HepG2 (cell line): ENCODE data around the gene RNF5. TPM values are rescaled to one million over a fixed set of nuclear protein-coding genes. Genes with fewer than 3 reads are reported as not detected.
A peak's percentile ranks its signal among the peaks of the same experiment; 100 is the strongest.

ENCODE experiments used
- ARHGAP35 ChIP-seq: sonication (generic); formaldehyde crosslinking; IDR thresholded peaks from 2 replicates; pipeline ENCODE4 v1.9.0; 2022; ENCODE audit warnings: mild to moderate bottlenecking, inconsistent platforms, moderate library complexity, missing genetic modification reagents, borderline replicate concordance
- FOXA3 ChIP-seq: IDR thresholded peaks from 2 replicates; pipeline ENCODE4 v1.6.1; 2016; ENCODE audit warnings: missing genetic modification reagents, missing compliant biosample characterization
- GATA4 ChIP-seq: sonication (generic); IDR thresholded peaks from 2 replicates; pipeline ENCODE4 v1.6.1; 2016; ENCODE audit warnings: antibody characterized with exemption, low read depth, borderline replicate concordance
- HOXA3 ChIP-seq: sonication (generic); formaldehyde crosslinking; IDR thresholded peaks from 2 replicates; pipeline ENCODE4 v1.5.0; 2020; ENCODE audit warnings: missing genetic modification reagents
- KAT7 ChIP-seq: IDR thresholded peaks from 2 replicates; pipeline ENCODE4 v1.6.1; 2018; ENCODE audit warnings: borderline replicate concordance, missing compliant biosample characterization
- KDM1A ChIP-seq: IDR thresholded peaks from 2 replicates; pipeline ENCODE4 v1.6.1; 2016; ENCODE audit warnings: missing compliant biosample characterization
- KDM2A ChIP-seq: sonication (generic); formaldehyde crosslinking; IDR thresholded peaks from 2 replicates; pipeline ENCODE4 v1.4.0; 2020; ENCODE audit warnings: low read depth, missing genetic modification reagents, borderline replicate concordance
- PAWR ChIP-seq: sonication (generic); formaldehyde crosslinking; IDR thresholded peaks from 2 replicates; pipeline ENCODE4 v1.4.0; 2020; ENCODE audit warnings: missing genetic modification reagents, mild to moderate bottlenecking, borderline replicate concordance
- POLR2G ChIP-seq: fragments of 200-400 bp; formaldehyde crosslinking; IDR thresholded peaks from 2 replicates; pipeline ENCODE4 v1.6.1; 2018; ENCODE audit warnings: mild to moderate bottlenecking, low read depth, low read length, moderate library complexity
- PPARG ChIP-seq: conservative IDR thresholded peaks from 2 replicates; pipeline ENCODE4 v1.6.1; 2016; ENCODE audit warnings: missing biosample characterization, missing genetic modification reagents
- SIX4 ChIP-seq: sonication (generic); formaldehyde crosslinking; IDR thresholded peaks from 2 replicates; pipeline ENCODE4 v1.4.0; 2020; ENCODE audit warnings: missing genetic modification reagents
- TAF1 ChIP-seq: sonication (generic); formaldehyde crosslinking; IDR thresholded peaks from 2 replicates; pipeline ENCODE4 v1.4.0; 2020; ENCODE audit warnings: missing genetic modification reagents
- TEAD3 ChIP-seq: optimal IDR thresholded peaks from 2 replicates; pipeline ENCODE3; 2016; ENCODE audit warnings: borderline replicate concordance
- XRCC5 ChIP-seq: fragments of 200-400 bp; formaldehyde crosslinking; optimal IDR thresholded peaks from 2 replicates; pipeline ENCODE3; 2017; ENCODE audit warnings: mild to moderate bottlenecking, low read length
- ZEB1 ChIP-seq: IDR thresholded peaks from 2 replicates; pipeline ENCODE4 v1.6.1; 2012; ENCODE audit warnings: mild to moderate bottlenecking, low read depth, inconsistent platforms; ENCODE audit not compliant: insufficient replicate concordance
- ZFP82 ChIP-seq: sonication (generic); formaldehyde crosslinking; IDR thresholded peaks from 2 replicates; pipeline ENCODE4 v1.5.1; 2020; ENCODE audit warnings: mild to moderate bottlenecking, missing genetic modification reagents, borderline replicate concordance
- ZNF138 ChIP-seq: sonication (generic); formaldehyde crosslinking; IDR thresholded peaks from 2 replicates; pipeline ENCODE4 v1.5.0; 2020; ENCODE audit warnings: mild to moderate bottlenecking, low read depth, missing genetic modification reagents
- ZNF510 ChIP-seq: sonication (generic); formaldehyde crosslinking; IDR thresholded peaks from 2 replicates; pipeline ENCODE4 v1.4.0; 2020; ENCODE audit warnings: low read depth, mild to moderate bottlenecking, missing genetic modification reagents
- ZNF552 ChIP-seq: sonication (generic); formaldehyde crosslinking; IDR thresholded peaks from 2 replicates; pipeline ENCODE4 v1.9.0; 2022; ENCODE audit warnings: missing genetic modification reagents, mild to moderate bottlenecking, borderline replicate concordance
- ZNF616 ChIP-seq: sonication (generic); formaldehyde crosslinking; IDR thresholded peaks from 2 replicates; pipeline ENCODE4 v1.5.0; 2020; ENCODE audit warnings: low read depth, mild to moderate bottlenecking, missing genetic modification reagents
- ZNF672 ChIP-seq: sonication (generic); formaldehyde crosslinking; IDR thresholded peaks from 2 replicates; pipeline ENCODE4 v1.8.1; 2022; ENCODE audit warnings: missing genetic modification reagents
- ZNF737 ChIP-seq: sonication (generic); formaldehyde crosslinking; IDR thresholded peaks from 2 replicates; pipeline ENCODE4 v1.5.0; 2020; ENCODE audit warnings: missing genetic modification reagents, mild to moderate bottlenecking, borderline replicate concordance
- polyA plus RNA-seq, 8 experiments: library from polyadenylated mRNA; depleted of rRNA in 3 of 8; stranded (reverse) in 7 of 8; unstranded in 1 of 8; fragments of >200 nt; fragmentation: Illumina TruSeq in 4 of 8; extraction: Trizol in 4 of 8; gene quantifications; 2 replicates each; pipeline versions ENCODE4 v1.2.1 to v1.2.3, GENCODE V29; 2011 to 2016; ENCODE audit warnings: low read depth in 4 of 8, missing spikeins in 1 of 8, mixed read lengths in 1 of 8; ENCODE audit not compliant: insufficient read depth in 1 of 8
- total RNA-seq, 5 experiments: library from RNA; depleted of rRNA; stranded (reverse); fragments of >200 nt; fragmentation: Illumina TruSeq; extraction: Trizol; gene quantifications; 2 replicates each; pipeline ENCODE4 v1.2.3, GENCODE V29; 2016; ENCODE audit warnings: low read depth in 1 of 5
- TF ChIP-seq, protein P1 (sequence below): sonication (generic); formaldehyde crosslinking; IDR thresholded peaks from 2 replicates; pipeline ENCODE4 v1.8.0; 2022; ENCODE audit warnings: missing genetic modification reagents, mild to moderate bottlenecking, borderline replicate concordance
- TF ChIP-seq, protein P2 (sequence below): sonication (generic); formaldehyde crosslinking; IDR thresholded peaks from 2 replicates; pipeline ENCODE4 v1.5.1; 2020; ENCODE audit warnings: mild to moderate bottlenecking, missing genetic modification reagents, borderline replicate concordance
- TF ChIP-seq, protein P3 (sequence below): IDR thresholded peaks from 2 replicates; pipeline ENCODE4 v1.6.1; 2016; ENCODE audit warnings: mild to moderate bottlenecking
- TF ChIP-seq, protein P4 (sequence below): IDR thresholded peaks from 2 replicates; pipeline ENCODE4 v1.6.1; 2018; ENCODE audit warnings: missing genetic modification reagents

Gene RNF5
- total and polyA plus RNA-seq, 2 of the 13 experiments (the other 11 are each of a cell fraction or from before 2014, with no cell fraction given) = 98.0 to 131 TPM

DNA sequence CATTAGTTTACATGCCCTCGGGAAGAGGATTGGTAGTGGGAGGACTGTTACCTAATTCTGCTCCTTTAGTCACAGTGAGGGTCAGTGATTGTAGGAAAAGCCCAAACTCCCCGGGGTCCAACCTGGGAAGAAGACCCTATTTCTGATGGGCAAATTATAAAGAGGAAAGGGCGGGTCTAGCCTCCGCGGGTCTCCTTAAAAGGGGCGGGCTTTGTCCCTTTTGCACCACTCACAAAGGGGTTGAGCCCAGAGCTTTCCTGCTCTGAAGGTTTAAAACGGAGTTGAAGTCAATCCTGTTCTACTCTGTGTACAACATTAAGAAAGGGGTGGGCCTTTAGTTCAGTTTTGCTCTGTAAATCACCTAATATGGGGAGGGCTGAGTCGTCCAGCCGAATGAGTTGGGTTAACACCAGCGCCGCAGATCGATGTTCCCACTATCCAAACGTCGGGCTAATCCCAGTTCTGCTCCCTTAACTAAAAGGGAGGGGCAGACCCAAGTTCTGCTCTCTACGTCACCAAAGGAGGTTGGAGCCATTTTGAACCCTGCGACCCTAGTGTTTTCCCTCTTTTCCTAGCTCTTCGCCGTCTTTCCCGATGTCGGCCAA lies 920 bp upstream of the RNF5 start (continued):
- TF ChIP-seq PPARG (CRISPR knock-in tag) (peak; percentile 27; the same call in 1 of the 2 replicates), PAWR (CRISPR knock-in tag) (no peak), KAT7 (CRISPR knock-in tag) (no peak), ARHGAP35 (CRISPR knock-in tag) (0 out of 2 replicates have a peak, but pooled peaks have one; percentile 54), ZEB1 (peak; percentile 78), ZFP82 (CRISPR knock-in tag) (no peak), SIX4 (CRISPR knock-in tag) (no peak), KDM1A (CRISPR knock-in tag) (no peak), ZNF552 (CRISPR knock-in tag) (no peak), ZNF616 (CRISPR knock-in tag) (no peak), XRCC5 (peak; percentile 9), KDM2A (CRISPR knock-in tag) (peak; percentile 24; the same call in 1 of the 2 replicates), TAF1 (peak; percentile 51; the same call in 1 of the 2 replicates), ZNF510 (CRISPR knock-in tag) (0 out of 2 replicates have a peak, but pooled peaks have one; percentile 34), HOXA3 (CRISPR knock-in tag) (peak; percentile 91), ZNF737 (CRISPR knock-in tag) (no peak), FOXA3 (CRISPR knock-in tag) (peak; percentile 4; the same call in 1 of the 2 replicates), GATA4 (no peak; the same call in 1 of the 2 replicates), TEAD3 (CRISPR knock-in tag) (peak; percentile 48), ZNF672 (CRISPR knock-in tag) (no peak), POLR2G (peak; percentile 86), ZNF138 (CRISPR knock-in tag) (no peak)
- TF ChIP-seq, protein P1, sequence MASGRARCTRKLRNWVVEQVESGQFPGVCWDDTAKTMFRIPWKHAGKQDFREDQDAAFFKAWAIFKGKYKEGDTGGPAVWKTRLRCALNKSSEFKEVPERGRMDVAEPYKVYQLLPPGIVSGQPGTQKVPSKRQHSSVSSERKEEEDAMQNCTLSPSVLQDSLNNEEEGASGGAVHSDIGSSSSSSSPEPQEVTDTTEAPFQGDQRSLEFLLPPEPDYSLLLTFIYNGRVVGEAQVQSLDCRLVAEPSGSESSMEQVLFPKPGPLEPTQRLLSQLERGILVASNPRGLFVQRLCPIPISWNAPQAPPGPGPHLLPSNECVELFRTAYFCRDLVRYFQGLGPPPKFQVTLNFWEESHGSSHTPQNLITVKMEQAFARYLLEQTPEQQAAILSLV (CRISPR knock-in tag) = no peak
- TF ChIP-seq, protein P2, sequence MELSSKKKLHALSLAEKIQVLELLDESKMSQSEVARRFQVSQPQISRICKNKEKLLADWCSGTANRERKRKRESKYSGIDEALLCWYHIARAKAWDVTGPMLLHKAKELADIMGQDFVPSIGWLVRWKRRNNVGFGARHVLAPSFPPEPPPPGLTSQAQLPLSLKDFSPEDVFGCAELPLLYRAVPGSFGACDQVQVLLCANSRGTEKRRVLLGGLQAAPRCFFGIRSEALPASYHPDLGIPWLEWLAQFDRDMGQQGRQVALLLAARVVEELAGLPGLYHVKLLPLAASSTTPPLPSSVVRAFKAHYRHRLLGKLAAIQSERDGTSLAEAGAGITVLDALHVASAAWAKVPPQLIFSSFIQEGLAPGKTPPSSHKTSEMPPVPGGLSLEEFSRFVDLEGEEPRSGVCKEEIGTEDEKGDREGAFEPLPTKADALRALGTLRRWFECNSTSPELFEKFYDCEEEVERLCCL (CRISPR knock-in tag) = peak; percentile 42; the same call in 1 of the 2 replicates
- TF ChIP-seq, protein P3, sequence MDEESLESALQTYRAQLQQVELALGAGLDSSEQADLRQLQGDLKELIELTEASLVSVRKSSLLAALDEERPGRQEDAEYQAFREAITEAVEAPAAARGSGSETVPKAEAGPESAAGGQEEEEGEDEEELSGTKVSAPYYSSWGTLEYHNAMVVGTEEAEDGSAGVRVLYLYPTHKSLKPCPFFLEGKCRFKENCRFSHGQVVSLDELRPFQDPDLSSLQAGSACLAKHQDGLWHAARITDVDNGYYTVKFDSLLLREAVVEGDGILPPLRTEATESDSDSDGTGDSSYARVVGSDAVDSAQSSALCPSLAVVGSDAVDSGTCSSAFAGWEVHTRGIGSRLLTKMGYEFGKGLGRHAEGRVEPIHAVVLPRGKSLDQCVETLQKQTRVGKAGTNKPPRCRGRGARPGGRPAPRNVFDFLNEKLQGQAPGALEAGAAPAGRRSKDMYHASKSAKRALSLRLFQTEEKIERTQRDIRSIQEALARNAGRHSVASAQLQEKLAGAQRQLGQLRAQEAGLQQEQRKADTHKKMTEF (CRISPR knock-in tag) = peak; percentile 29
- TF ChIP-seq, protein P4, sequence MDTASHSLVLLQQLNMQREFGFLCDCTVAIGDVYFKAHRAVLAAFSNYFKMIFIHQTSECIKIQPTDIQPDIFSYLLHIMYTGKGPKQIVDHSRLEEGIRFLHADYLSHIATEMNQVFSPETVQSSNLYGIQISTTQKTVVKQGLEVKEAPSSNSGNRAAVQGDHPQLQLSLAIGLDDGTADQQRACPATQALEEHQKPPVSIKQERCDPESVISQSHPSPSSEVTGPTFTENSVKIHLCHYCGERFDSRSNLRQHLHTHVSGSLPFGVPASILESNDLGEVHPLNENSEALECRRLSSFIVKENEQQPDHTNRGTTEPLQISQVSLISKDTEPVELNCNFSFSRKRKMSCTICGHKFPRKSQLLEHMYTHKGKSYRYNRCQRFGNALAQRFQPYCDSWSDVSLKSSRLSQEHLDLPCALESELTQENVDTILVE (CRISPR knock-in tag) = 0 out of 2 replicates have a peak, but pooled peaks have one; percentile 21
